GM12878 (cell line): ENCODE data around the gene CIAO2B. TPM values are rescaled to one million over a fixed set of nuclear protein-coding genes. Genes with fewer than 3 reads are reported as not detected.

Experiments used
- ATAC-seq: fragments of 200-7000 bp; cut with Tn5 transposase; 3 replicates; pipeline ENCODE4 v1.9.1; 2020; ENCODE audit warnings: mild to moderate bottlenecking, moderate library complexity
- BruUV-seq: library from RNA; stranded (reverse); fragments of 400-500 nt; replicated peaks from 2 replicates; lab custom pipeline; 2021; lab: Mats Ljungman, UMichigan
- CTCF ChIA-PET: fragments of 300-600 bp; sonication (Branson Sonifier 250); formaldehyde crosslinking; extraction: SDS; loops from one replicate; lab custom pipeline; 2021; ENCODE audit warnings: inconsistent platforms; lab: Yijun Ruan, JAX
- POLR2A ChIA-PET: fragments of 350-600 bp; formaldehyde crosslinking; extraction: SDS; loops from one replicate; lab custom pipeline; 2021; ENCODE audit warnings: inconsistent platforms; lab: Charles Lee
- RAD21 ChIA-PET: fragments of 300-600 bp; sonication (Branson Sonifier 250); formaldehyde crosslinking; loops from one replicate; lab custom pipeline; 2023; ENCODE audit warnings: antibody characterized with exemption; ENCODE audit not compliant: unreplicated experiment; lab: Charles Lee
- SMC1A ChIA-PET: fragments of 300-600 bp; sonication (Branson Sonifier 250); formaldehyde crosslinking; loops from one replicate; lab custom pipeline; 2023; ENCODE audit not compliant: unreplicated experiment, uncharacterized antibody; lab: Charles Lee
- DNase-seq: peaks from one replicate; pipeline ENCODE4 v3.0.0-alpha.2; 2011; ENCODE audit warnings: low read depth, low spot score
- FAIRE-seq: peaks from 3 replicates; lab custom pipeline; 2011; peaks lifted over from hg19 to GRCh38; lab: Jason Lieb, UNC
- H2AFZ ChIP-seq: 2 replicates; pipeline ENCODE4 v1.6.0; 2011; ENCODE audit warnings: low read depth, low read length, control low read depth; ENCODE audit not compliant: control insufficient read depth
- H3K27ac ChIP-seq: 2 replicates; pipeline ENCODE4 v1.5.1; 2011; ENCODE audit warnings: control low read depth; ENCODE audit not compliant: control insufficient read depth, insufficient read depth
- H3K27me3 ChIP-seq, 2 experiments: replicated peaks in 1 of 2; 2 replicates each; pipeline versions ENCODE4 v1.6.0 to v1.6.1; 2011; ENCODE audit warnings: low read length in 1 of 2; ENCODE audit not compliant: control insufficient read depth in 2 of 2, insufficient read depth in 2 of 2
- H3K36me3 ChIP-seq, 2 experiments: 2 replicates each; pipeline ENCODE4 v1.5.1; 2011; ENCODE audit warnings: low read length in 1 of 2; ENCODE audit not compliant: control insufficient read depth in 2 of 2, insufficient read depth in 2 of 2
- H3K4me1 ChIP-seq: 2 replicates; pipeline ENCODE4 v1.6.1; 2011; ENCODE audit warnings: mild to moderate bottlenecking, low read length, moderate library complexity, mixed read lengths; ENCODE audit not compliant: control insufficient read depth, insufficient read depth
- H3K4me2 ChIP-seq: 2 replicates; pipeline ENCODE4 v1.6.0; 2011; ENCODE audit warnings: control low read depth; ENCODE audit not compliant: control insufficient read depth, insufficient read depth
- H3K4me3 ChIP-seq: fragments of 200-600 bp; sonication (generic); 2 replicates; pipeline ENCODE4 v1.5.1; 2016
- H3K79me2 ChIP-seq: 2 replicates; pipeline ENCODE4 v1.6.0; 2011; ENCODE audit warnings: low read length; ENCODE audit not compliant: control insufficient read depth, insufficient read depth
- H3K9ac ChIP-seq: 2 replicates; pipeline ENCODE4 v1.8.0; 2011; ENCODE audit warnings: low read length, control low read depth, mixed read lengths; ENCODE audit not compliant: control insufficient read depth, insufficient read depth
- H3K9me3 ChIP-seq: replicated peaks from 3 replicates; pipeline ENCODE4 v1.5.1; 2011; ENCODE audit warnings: mild to moderate bottlenecking, low read length; ENCODE audit not compliant: control insufficient read depth, insufficient read depth
- H4K20me1 ChIP-seq: 2 replicates; pipeline ENCODE4 v1.6.0; 2011; ENCODE audit not compliant: control insufficient read depth, insufficient read depth
- CBX5 ChIP-seq: sonication (generic); IDR thresholded peaks from 2 replicates; pipeline ENCODE4 v1.6.1; 2016; ENCODE audit warnings: low read depth, moderate library complexity, mild to moderate bottlenecking, inconsistent platforms
- CHD1 ChIP-seq: IDR thresholded peaks from 2 replicates; pipeline ENCODE4 v1.6.1; 2012; ENCODE audit warnings: low read depth, low read length, improper control_type of control experiment
- CREB1 ChIP-seq: IDR thresholded peaks from 2 replicates; pipeline ENCODE4 v1.6.1; 2012; ENCODE audit warnings: low read depth, mild to moderate bottlenecking, inconsistent platforms
- ESRRA ChIP-seq: IDR thresholded peaks from 2 replicates; pipeline ENCODE4 v1.6.1; 2012; ENCODE audit warnings: mild to moderate bottlenecking, low read length, improper control_type of control experiment
- GATAD2B ChIP-seq: fragments of 450-650 bp; conservative IDR thresholded peaks from 2 replicates; pipeline ENCODE4 v1.6.1; 2017; ENCODE audit warnings: low read depth, mild to moderate bottlenecking, moderate library complexity
- HCFC1 ChIP-seq: fragments of 150-350 bp; IDR thresholded peaks from 2 replicates; pipeline ENCODE4 v1.6.1; 2014; ENCODE audit warnings: low read length
- NRF1 ChIP-seq: conservative IDR thresholded peaks from 2 replicates; pipeline ENCODE4 v1.6.1; 2011; ENCODE audit warnings: mild to moderate bottlenecking, low read depth, low read length, improper control_type of control experiment
- RAD51 ChIP-seq: fragments of 450-650 bp; IDR thresholded peaks from 2 replicates; pipeline ENCODE4 v1.6.1; 2016; ENCODE audit warnings: moderate library complexity, mild to moderate bottlenecking, inconsistent platforms
- RBBP5 ChIP-seq: fragments of 200-600 bp; sonication (generic); conservative IDR thresholded peaks from 2 replicates; pipeline ENCODE4 v1.6.1; 2016
- TARDBP ChIP-seq: IDR thresholded peaks from 2 replicates; pipeline ENCODE4 v1.6.1; 2016; ENCODE audit warnings: borderline replicate concordance
- TBL1XR1 ChIP-seq: IDR thresholded peaks from 2 replicates; pipeline ENCODE4 v1.6.1; 2012; ENCODE audit warnings: low read depth, low read length, improper control_type of control experiment
- WGBS: methylation state at CpG from one replicate; pipeline ENCODE4 v1.1.6; 2016; ENCODE audit warnings: low lambda C conversion rate; ENCODE audit not compliant: insufficient replicate concordance, insufficient coverage; ENCODE audit errors: missing lambda C conversion rate; 5-methylcytosine and 5-hydroxymethylcytosine counted together
- in situ Hi-C: fragments of 300-500 bp; cut with MboI; formaldehyde crosslinking; loops from 9 replicates; pipeline ENCODE4 v1.14.3; 2018; ENCODE audit warnings: mixed read lengths
- intact Hi-C: fragments of 100-400 bp; cut with micrococcal nuclease; formaldehyde crosslinking; loops from one replicate; pipeline ENCODE4 v1.14.2; 2022; ENCODE audit not compliant: unreplicated experiment
- polyA plus RNA-seq, 11 experiments: library from polyadenylated mRNA; depleted of rRNA in 4 of 11; unstranded in 6 of 11; stranded (reverse) in 5 of 11; fragments of >200 nt; fragmentation: Nextera tagmentation in 4 of 11; fragmentation: Illumina TruSeq in 1 of 11; extraction: Ambion mirVana in 4 of 11; extraction: Trizol in 1 of 11; gene quantifications; 1 replicate in 1 of 11; 2 replicates in 10 of 11; pipeline versions ENCODE4 v1.2.1 to v1.2.3, GENCODE V29; 2011 to 2016; ENCODE audit warnings: inconsistent platforms in 2 of 11, missing spikeins in 2 of 11, low read depth in 1 of 11
- total RNA-seq, 4 experiments: library from RNA; depleted of rRNA in 3 of 4; stranded (reverse); fragments of >200 nt in 3 of 4; fragmentation: Illumina TruSeq in 1 of 4; extraction: Trizol in 1 of 4; gene quantifications; 2 replicates each; pipeline versions ENCODE4 v1.2.1 to v1.2.3, GENCODE V29; 2013 to 2021
- TF ChIP-seq, protein P1 (sequence below): IDR thresholded peaks from 2 replicates; pipeline ENCODE4 v1.6.1; 2011; ENCODE audit warnings: borderline replicate concordance, low read depth, mild to moderate bottlenecking, moderate library complexity, mixed read lengths, low read length; ENCODE audit not compliant: insufficient read depth; ENCODE audit errors: extremely low read length
- TF ChIP-seq, protein P2 (sequence below): fragments of 450-650 bp; IDR thresholded peaks from 2 replicates; pipeline ENCODE4 v1.6.1; 2017; ENCODE audit warnings: low read depth, mild to moderate bottlenecking, moderate library complexity

CIAO2B gene
- total and polyA plus RNA-seq, 10 of the 15 experiments (the other 5 are each of a cell fraction or from before 2014, with no cell fraction given): 76.4 to 241 (median 138) TPM

DNA sequence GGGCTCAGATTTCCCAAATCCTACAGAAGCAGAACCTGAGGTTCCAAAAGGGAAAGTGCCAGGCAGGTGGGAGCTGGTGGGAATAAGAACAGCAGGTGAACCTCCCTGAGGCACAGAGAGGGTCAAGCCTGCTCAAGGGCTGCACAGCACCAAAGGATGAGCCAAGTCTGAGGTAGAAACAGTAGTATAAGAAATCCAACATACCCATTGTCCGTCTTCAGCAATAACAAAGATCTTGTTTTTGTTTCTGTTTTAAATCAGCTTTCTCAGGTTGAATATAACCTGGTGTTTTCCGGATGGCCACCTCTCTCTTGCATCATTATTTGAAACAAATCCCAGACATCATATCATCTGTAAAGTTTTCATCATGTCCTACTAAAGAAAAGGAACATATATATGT lies 16.2 kb upstream of the CIAO2B start (continued):
- TF ChIP-seq GATAD2B (no peak), HCFC1 (no peak), RBBP5 (no peak)

DNA sequence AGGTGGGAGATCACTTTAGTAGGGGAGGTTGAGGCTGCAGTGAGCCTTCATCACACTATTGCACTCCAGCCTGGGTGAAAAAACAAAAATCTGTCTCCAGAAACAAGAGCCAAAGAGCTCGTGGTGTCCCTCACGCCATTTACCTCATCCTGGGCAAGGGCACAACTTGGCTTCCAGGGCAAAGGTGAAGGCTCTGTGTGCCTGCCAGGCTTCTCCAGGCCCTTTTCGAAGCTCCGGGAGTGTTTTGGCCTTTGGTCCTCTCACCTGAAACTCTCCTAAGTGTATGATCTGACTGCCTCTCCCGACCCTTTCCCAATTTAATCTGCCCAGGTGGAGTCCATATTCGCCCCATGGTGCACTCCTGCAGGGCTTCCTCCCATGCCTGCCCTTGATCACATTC lies 15.3 kb upstream of the CIAO2B start:
- no peaks in the 10 kb centered on the region for H3K36me3 ChIP-seq
- no peak for FAIRE-seq
- in situ Hi-C loops: no loop called here
- H3K4me3 ChIP-seq: no peak overlapping the region
- TF ChIP-seq CHD1: no peak
- TF ChIP-seq TARDBP: no peak
- TF ChIP-seq RAD51: no peak
- TF ChIP-seq NRF1: no peak
- TF ChIP-seq TBL1XR1: no peak
- no peak for TF ChIP-seq CREB1
- TF ChIP-seq, protein P1, sequence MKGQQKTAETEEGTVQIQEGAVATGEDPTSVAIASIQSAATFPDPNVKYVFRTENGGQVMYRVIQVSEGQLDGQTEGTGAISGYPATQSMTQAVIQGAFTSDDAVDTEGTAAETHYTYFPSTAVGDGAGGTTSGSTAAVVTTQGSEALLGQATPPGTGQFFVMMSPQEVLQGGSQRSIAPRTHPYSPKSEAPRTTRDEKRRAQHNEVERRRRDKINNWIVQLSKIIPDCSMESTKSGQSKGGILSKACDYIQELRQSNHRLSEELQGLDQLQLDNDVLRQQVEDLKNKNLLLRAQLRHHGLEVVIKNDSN: no peak
- TF ChIP-seq CBX5: no peak
- TF ChIP-seq, protein P2, sequence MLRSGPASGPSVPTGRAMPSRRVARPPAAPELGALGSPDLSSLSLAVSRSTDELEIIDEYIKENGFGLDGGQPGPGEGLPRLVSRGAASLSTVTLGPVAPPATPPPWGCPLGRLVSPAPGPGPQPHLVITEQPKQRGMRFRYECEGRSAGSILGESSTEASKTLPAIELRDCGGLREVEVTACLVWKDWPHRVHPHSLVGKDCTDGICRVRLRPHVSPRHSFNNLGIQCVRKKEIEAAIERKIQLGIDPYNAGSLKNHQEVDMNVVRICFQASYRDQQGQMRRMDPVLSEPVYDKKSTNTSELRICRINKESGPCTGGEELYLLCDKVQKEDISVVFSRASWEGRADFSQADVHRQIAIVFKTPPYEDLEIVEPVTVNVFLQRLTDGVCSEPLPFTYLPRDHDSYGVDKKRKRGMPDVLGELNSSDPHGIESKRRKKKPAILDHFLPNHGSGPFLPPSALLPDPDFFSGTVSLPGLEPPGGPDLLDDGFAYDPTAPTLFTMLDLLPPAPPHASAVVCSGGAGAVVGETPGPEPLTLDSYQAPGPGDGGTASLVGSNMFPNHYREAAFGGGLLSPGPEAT: no peak
- no peak for TF ChIP-seq ESRRA
- TF ChIP-seq, all 136 proteins: peak for 0
- no TSS peak for BruUV-seq
- 95% methylated on average over 6 of the region's 6 CpGs for WGBS
- POLR2A ChIA-PET: interaction anchor here (0.6 kb wide), 2 partner anchors 101 to 477 kb away, joined by 3 to 7 read pairs; no protein-coding TSS in a partner anchor
- Histone ChIP-seq H3K27ac (no peak overlapping the region), H3K9ac (no peak overlapping the region), H3K9me3 (no peaks in the 10 kb centered on the region), H3K79me2 (no peaks in the 10 kb centered on the region), H3K4me2 (no peak overlapping the region), H3K27me3 (no peaks in the 10 kb centered on the region), H4K20me1 (no peaks in the 10 kb centered on the region), H3K4me1 (peaks cover 19% of the 10 kb centered on the region), H2AFZ (no peak overlapping the region)
- no peak for ATAC-seq
- RAD21 ChIA-PET: interaction anchor here (1.3 kb wide), 1 partner anchor 64 kb away, joined by 4 read pairs; no protein-coding TSS in a partner anchor
- no peak for DNase-seq
- CTCF ChIA-PET: interaction anchor here (1.1 to 1.5 kb wide), 2 partner anchors 11 to 27 kb away, joined by 4 to 5 read pairs; partner anchors contain the start of gene CES3
- SMC1A ChIA-PET: no interaction called here
- intact Hi-C loops: no loop called here
